Progenitor cell of endocrine pancreas (in vitro differentiated cells): Measurements from ENCODE around the gene AFF2. TPM values are rescaled to one million over a fixed set of nuclear protein-coding genes. Genes with fewer than 3 reads are reported as not detected.

ENCODE experiments used
- DNase-seq: peaks from one replicate; pipeline ENCODE4 v3.0.0; 2021; ENCODE audit warnings: low spot score; ENCODE audit not compliant: unreplicated experiment
- H3K27ac Mint-ChIP-seq: 2 replicates; pipeline ENCODE4 v1.8.0; 2021; ENCODE audit warnings: mild to moderate bottlenecking, moderate library complexity, mixed read lengths
- H3K27me3 Mint-ChIP-seq: 2 replicates; pipeline ENCODE4 v1.8.0; 2021; ENCODE audit warnings: mixed read lengths
- H3K36me3 Mint-ChIP-seq: 2 replicates; pipeline ENCODE4 v1.8.0; 2022; ENCODE audit warnings: mixed read lengths; ENCODE audit not compliant: insufficient read depth
- H3K4me1 Mint-ChIP-seq: 2 replicates; pipeline ENCODE4 v1.8.0; 2021; ENCODE audit warnings: low read depth, mixed read lengths
- H3K4me3 Mint-ChIP-seq: 2 replicates; pipeline ENCODE4 v1.8.0; 2021; ENCODE audit warnings: low read depth, mild to moderate bottlenecking, moderate library complexity, mixed read lengths
- H3K9me3 Mint-ChIP-seq: 2 replicates; pipeline ENCODE4 v1.8.0; 2021; ENCODE audit warnings: low read depth, mixed read lengths
- total RNA-seq: library from RNA; stranded (reverse); gene quantifications from 2 replicates; pipeline ENCODE4 v1.2.1, GENCODE V29; 2021
- TF ChIP-seq, protein P1 (sequence below): fragments of 200-600 bp; sonication (generic); IDR thresholded peaks from one replicate; pipeline ENCODE4 v1.5.0; 2021; ENCODE audit warnings: antibody characterized with exemption, mild to moderate bottlenecking; ENCODE audit not compliant: unreplicated experiment

AFF2 gene
- total RNA-seq, 1 donor from 2014 or later = 8.4 TPM

DNA sequence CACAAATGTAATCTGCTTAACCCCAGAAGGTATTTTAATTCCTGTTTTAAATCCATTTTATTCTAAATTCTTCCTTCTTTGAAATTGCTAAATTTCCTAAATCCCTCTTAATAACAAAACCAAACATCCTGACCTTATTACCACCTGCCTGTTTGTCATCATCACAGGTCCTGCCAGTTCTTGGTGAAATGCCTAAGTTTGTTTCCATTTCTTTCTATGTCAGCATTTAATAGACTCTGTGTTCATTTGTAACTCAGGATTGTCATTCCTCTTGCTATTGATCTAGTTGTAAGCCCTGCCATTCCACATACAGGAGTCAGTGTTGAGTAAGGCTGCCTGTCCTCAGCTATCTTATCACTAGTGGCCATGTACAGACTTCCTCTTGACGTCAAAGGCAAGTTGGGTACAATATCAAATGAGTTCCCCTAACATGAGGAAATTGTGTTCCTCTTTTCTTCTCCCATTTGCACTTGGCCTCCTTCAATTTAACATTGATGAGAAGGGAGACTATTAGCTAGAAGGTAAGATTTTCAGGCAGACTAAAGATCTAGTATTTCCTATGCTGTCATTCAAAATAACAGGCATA is 440.1 kb downstream of the AFF2 start:
- Mint-ChIP-seq H3K27me3 (no peaks in the 10 kb centered on the region), H3K4me1 (peaks cover 9% of the 10 kb centered on the region), H3K27ac (no peak overlapping the region), H3K4me3 (no peak overlapping the region), H3K9me3 (peaks cover 21% of the 10 kb centered on the region), H3K36me3 (no peaks in the 10 kb centered on the region)
- DNase-seq = no peak
- TF ChIP-seq, protein P1, sequence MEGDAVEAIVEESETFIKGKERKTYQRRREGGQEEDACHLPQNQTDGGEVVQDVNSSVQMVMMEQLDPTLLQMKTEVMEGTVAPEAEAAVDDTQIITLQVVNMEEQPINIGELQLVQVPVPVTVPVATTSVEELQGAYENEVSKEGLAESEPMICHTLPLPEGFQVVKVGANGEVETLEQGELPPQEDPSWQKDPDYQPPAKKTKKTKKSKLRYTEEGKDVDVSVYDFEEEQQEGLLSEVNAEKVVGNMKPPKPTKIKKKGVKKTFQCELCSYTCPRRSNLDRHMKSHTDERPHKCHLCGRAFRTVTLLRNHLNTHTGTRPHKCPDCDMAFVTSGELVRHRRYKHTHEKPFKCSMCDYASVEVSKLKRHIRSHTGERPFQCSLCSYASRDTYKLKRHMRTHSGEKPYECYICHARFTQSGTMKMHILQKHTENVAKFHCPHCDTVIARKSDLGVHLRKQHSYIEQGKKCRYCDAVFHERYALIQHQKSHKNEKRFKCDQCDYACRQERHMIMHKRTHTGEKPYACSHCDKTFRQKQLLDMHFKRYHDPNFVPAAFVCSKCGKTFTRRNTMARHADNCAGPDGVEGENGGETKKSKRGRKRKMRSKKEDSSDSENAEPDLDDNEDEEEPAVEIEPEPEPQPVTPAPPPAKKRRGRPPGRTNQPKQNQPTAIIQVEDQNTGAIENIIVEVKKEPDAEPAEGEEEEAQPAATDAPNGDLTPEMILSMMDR = no peak

DNA sequence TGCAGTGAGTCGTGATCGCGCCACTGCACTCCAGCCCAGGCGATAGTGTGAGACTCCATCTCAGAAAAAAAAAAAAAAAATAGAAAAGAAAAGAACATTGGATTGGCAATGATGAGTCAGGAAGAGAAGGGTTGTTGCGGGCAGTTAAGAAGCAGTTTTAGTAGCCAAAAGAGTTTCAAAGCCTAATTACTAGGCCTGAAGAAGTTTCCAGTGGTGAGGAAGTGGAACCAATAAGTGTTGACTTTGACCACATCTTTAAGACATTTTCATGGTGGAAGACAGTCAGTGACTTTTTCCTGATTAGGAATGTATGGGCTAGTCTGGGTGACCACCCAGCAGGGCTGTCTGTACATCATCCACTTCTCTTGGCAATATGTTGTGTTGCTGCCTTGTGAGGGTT is 442.3 kb downstream of the AFF2 start:
- DNase-seq = no peak
- Mint-ChIP-seq H3K4me3 (no peak overlapping the region), H3K9me3 (peaks cover 22% of the 10 kb centered on the region), H3K27me3 (no peaks in the 10 kb centered on the region), H3K27ac (no peak overlapping the region), H3K4me1 (peaks cover 7% of the 10 kb centered on the region), H3K36me3 (no peaks in the 10 kb centered on the region)
- TF ChIP-seq, protein P1 = no peak

DNA sequence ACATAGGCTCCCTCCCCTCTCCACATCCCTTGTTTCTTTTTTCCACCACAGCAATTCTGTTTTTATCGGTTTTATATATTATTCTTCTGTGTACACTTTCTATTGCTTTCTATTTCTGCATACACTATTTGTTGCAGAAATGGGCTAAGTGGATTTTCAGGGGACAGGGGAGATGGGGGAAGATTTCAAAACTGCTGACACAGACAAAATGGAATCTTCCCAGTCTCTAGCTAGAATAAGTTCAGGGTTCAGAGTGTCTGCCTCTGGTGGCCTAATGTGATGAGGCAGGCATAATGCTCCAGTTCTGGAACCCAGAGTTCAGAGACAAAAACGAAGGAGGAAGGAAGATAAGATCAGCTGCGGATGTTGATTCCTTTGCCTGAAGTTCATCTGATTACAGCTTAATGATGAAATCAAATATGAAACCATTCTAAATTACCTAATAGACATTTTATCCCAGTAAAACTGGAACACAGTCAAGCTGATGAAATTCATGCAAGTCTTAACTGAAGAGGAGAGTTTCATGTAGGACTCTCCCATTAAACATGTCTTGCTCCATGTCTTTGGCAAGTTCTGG is 447.1 kb downstream of the AFF2 start:
- TF ChIP-seq, protein P1 = no peak
- Mint-ChIP-seq H3K9me3 (peaks cover 26% of the 10 kb centered on the region), H3K4me1 (peaks cover 5% of the 10 kb centered on the region), H3K36me3 (no peaks in the 10 kb centered on the region), H3K27me3 (no peaks in the 10 kb centered on the region), H3K27ac (no peak overlapping the region), H3K4me3 (no peak overlapping the region)
- no peak for DNase-seq

DNA sequence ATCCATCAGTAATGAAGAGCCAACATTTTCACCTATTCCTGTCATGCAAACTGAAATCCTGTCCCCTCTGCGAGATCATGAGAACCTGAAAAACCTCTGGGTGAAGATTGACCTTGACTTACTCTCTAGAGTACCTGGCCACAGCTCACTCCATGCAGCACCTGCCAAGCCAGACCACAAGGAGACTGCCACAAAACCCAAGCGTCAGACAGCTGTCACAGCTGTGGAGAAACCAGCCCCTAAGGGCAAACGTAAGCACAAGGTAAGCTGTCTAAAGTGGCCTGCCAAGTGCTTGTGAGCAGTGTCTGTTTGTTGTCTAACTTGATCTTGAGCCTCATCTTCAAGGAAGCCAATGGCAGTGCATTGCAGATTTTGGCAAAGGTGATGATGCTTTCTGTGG is 455.9 kb downstream of the AFF2 start:
- Mint-ChIP-seq H3K4me1 (no peaks in the 10 kb centered on the region), H3K27ac (no peak overlapping the region), H3K9me3 (peaks cover 10% of the 10 kb centered on the region), H3K4me3 (no peak overlapping the region), H3K36me3 (no peaks in the 10 kb centered on the region), H3K27me3 (no peaks in the 10 kb centered on the region)
- TF ChIP-seq, protein P1 = no peak
- no peak for DNase-seq

DNA sequence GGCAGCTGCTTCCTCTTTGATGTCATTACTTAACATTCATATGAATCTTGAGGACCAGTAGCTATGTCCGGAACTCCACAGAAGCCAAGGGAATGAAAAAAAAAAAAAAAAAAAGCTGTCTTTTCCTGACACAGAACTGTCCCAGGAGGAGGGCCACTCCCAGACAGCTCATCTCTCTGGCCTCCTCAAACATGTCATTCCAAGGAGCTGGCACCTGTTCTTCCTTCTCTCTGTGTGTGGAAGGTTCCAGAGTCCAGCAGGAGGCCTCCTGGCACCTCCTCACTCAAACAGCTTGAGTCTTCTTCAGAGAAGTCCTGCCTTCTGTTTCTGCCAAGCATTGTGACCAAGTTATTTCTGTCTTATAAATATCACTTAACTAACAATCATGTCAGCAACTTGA is 458.5 kb downstream of the AFF2 start:
- H3K27me3 Mint-ChIP-seq = no peaks in the 10 kb centered on the region

More for the DNA sequence above, 458.5 kb downstream of the AFF2 start:
- peaks cover 16% of the 10 kb centered on the region for H3K9me3 Mint-ChIP-seq
- DNase-seq = no peak
- TF ChIP-seq, protein P1 = no peak
- no peaks in the 10 kb centered on the region for H3K4me1 Mint-ChIP-seq
- no peak overlapping the region for H3K27ac Mint-ChIP-seq
- H3K4me3 Mint-ChIP-seq = no peak overlapping the region
- no peaks in the 10 kb centered on the region for H3K36me3 Mint-ChIP-seq
